ENCODE measurements around the gene MS4A8. TPM values are rescaled to one million over a fixed set of nuclear protein-coding genes. Genes with fewer than 3 reads are reported as not detected.

Gene MS4A8
- polyA plus RNA-seq, 1 experiment = not detected

GRCh38 chr11:60739114-60739513 is 39.7 kb downstream of the MS4A8 start:
- H3K27ac ChIP-seq (ENCODE audit: low read depth, low read length) = no peak overlapping the region
- no peak for TF ChIP-seq CTCF (IDR thresholded peaks at IDR 0.05; ENCODE audit: low read depth, low read length)
- POLR2A ChIA-PET = no interaction called here
- DNase-seq (ENCODE audit: low read depth, low spot score) = no peak
- H3K27me3 ChIP-seq (ENCODE audit: control insufficient read depth, insufficient read depth, low read length) = no peaks in the 10 kb centered on the region
- no peaks in the 10 kb centered on the region for H3K9me3 ChIP-seq (ENCODE audit: control insufficient read depth, insufficient read depth, low read length)
- CTCF ChIA-PET = no interaction called here
- H3K4me3 ChIP-seq (ENCODE audit: low read depth, low read length) = no peak overlapping the region

DNA sequence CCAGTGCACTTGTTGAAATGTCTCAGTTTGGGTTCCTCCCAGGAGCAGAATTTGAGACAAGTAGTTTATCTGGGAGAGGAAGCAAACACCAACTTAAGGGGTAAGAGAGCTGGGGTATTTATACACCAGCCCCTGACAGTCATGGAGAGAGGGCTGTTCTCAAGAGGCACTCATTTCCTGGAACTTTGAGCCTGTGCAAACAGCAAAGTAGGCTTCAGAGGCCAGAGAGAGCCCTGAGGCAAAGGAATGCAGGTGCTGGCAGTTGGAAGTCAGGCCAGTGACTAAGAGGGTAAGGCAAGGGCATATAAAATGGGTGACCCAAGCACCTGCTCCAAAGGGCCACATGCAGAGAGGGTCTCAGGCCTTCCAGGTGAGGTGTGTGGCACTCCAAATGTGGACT is 41.2 kb downstream of the MS4A8 start:
- CTCF ChIA-PET = interaction anchor here (1.2 kb wide), 1 partner anchor 35 kb away, joined by 3 read pairs; no protein-coding TSS in a partner anchor
- no peak for DNase-seq (ENCODE audit: low read depth, low spot score)
- TF ChIP-seq CTCF (IDR thresholded peaks at IDR 0.05; ENCODE audit: low read depth, low read length) = no peak
- no peaks in the 10 kb centered on the region for H3K9me3 ChIP-seq (ENCODE audit: control insufficient read depth, insufficient read depth, low read length)
- H3K27ac ChIP-seq (ENCODE audit: low read depth, low read length) = no peak overlapping the region
- H3K4me3 ChIP-seq (ENCODE audit: low read depth, low read length) = no peak overlapping the region
- POLR2A ChIA-PET = no interaction called here
- no peaks in the 10 kb centered on the region for H3K27me3 ChIP-seq (ENCODE audit: control insufficient read depth, insufficient read depth, low read length)

- CTCF ChIA-PET = interaction anchor here (1.2 kb wide), 1 partner anchor 34 kb away, joined by 3 read pairs; no protein-coding TSS in a partner anchor
- Histone ChIP-seq H3K9me3 (ENCODE audit: control insufficient read depth, insufficient read depth, low read length) (no peaks in the 10 kb centered on the region), H3K4me3 (ENCODE audit: low read depth, low read length) (no peak overlapping the region), H3K27me3 (ENCODE audit: control insufficient read depth, insufficient read depth, low read length) (no peaks in the 10 kb centered on the region), H3K27ac (ENCODE audit: low read depth, low read length) (no peak overlapping the region)
- no peak for DNase-seq (ENCODE audit: low read depth, low spot score)
- POLR2A ChIA-PET = no interaction called here
- TF ChIP-seq CTCF (IDR thresholded peaks at IDR 0.05; ENCODE audit: low read depth, low read length) = no peak
Measured at GRCh38 chr11:60741421-60741820, 42.0 kb downstream of the MS4A8 start.

- POLR2A ChIA-PET = no interaction called here
- CTCF ChIA-PET = no interaction called here
Measured at GRCh38 chr11:60743058-60743457, 43.6 kb downstream of the MS4A8 start.

GRCh38 chr11:60744114-60744513 is 44.7 kb downstream of the MS4A8 start:
- no peak overlapping the region for H3K4me3 ChIP-seq (ENCODE audit: low read depth, low read length)
- no peak for DNase-seq (ENCODE audit: low read depth, low spot score)
- ChIA-PET POLR2A (no interaction called here), CTCF (no interaction called here)
- peaks cover 9% of the 10 kb centered on the region for H3K9me3 ChIP-seq (ENCODE audit: control insufficient read depth, insufficient read depth, low read length)
- H3K27me3 ChIP-seq (ENCODE audit: control insufficient read depth, insufficient read depth, low read length) = no peaks in the 10 kb centered on the region
- no peak for TF ChIP-seq CTCF (IDR thresholded peaks at IDR 0.05; ENCODE audit: low read depth, low read length)
- no peak overlapping the region for H3K27ac ChIP-seq (ENCODE audit: low read depth, low read length)

More at GRCh38 chr11:60743058-60743457, 43.6 kb downstream of the MS4A8 start:
- Histone ChIP-seq H3K4me3 (ENCODE audit: low read depth, low read length) (no peak overlapping the region), H3K27me3 (ENCODE audit: control insufficient read depth, insufficient read depth, low read length) (no peaks in the 10 kb centered on the region), H3K27ac (ENCODE audit: low read depth, low read length) (no peak overlapping the region), H3K9me3 (ENCODE audit: control insufficient read depth, insufficient read depth, low read length) (peaks cover 4% of the 10 kb centered on the region)
- DNase-seq (ENCODE audit: low read depth, low spot score) = no peak
- TF ChIP-seq CTCF (IDR thresholded peaks at IDR 0.05; ENCODE audit: low read depth, low read length) = no peak

All from AG04450 (cell line).